Natural killer cell treated with Interleukin-12 subunit alpha and Interleukin-12 subunit beta and Interleukin-15 and Interleukin-18, amount 100 ng/mL, for 72 hours (primary cell): ENCODE data around the gene TTC7B. TPM values are rescaled to one million over a fixed set of nuclear protein-coding genes. Genes with fewer than 3 reads are reported as not detected.

ENCODE experiments used
- ATAC-seq, 2 donors: fragments of 150-1000 bp; cut with Tn5 transposase in 1 of 2; sonication (Bioruptor Pico), chemical (Tn5 transposase) in 1 of 2; 2 replicates each; pipeline ENCODE4 v1.10.0; 2021
- DNase-seq: peaks from one replicate; pipeline ENCODE4 v3.0.0; 2022; ENCODE audit warnings: low spot score
- H3K27ac Mint-ChIP-seq, 2 donors: 1 replicate in 1 of 2; 2 replicates in 1 of 2; pipeline ENCODE4 v1.8.0; 2022; ENCODE audit warnings: mixed read lengths in 2 of 2, mild to moderate bottlenecking in 1 of 2, moderate library complexity in 1 of 2
- H3K27me3 Mint-ChIP-seq, 2 donors: 1 replicate in 1 of 2; 2 replicates in 1 of 2; pipeline ENCODE4 v1.8.0; 2022; ENCODE audit warnings: mixed read lengths in 2 of 2
- H3K36me3 Mint-ChIP-seq: one replicate; pipeline ENCODE4 v1.8.0; 2022; ENCODE audit warnings: mixed read lengths
- H3K4me1 Mint-ChIP-seq, 2 donors: 1 replicate in 1 of 2; 2 replicates in 1 of 2; pipeline ENCODE4 v1.8.0; 2022; ENCODE audit warnings: low read depth in 2 of 2, mixed read lengths in 2 of 2, mild to moderate bottlenecking in 1 of 2
- H3K4me3 Mint-ChIP-seq: one replicate; pipeline ENCODE4 v1.8.0; 2022; ENCODE audit warnings: mixed read lengths
- H3K9me3 Mint-ChIP-seq: 2 replicates; pipeline ENCODE4 v1.8.0; 2022; ENCODE audit warnings: mixed read lengths
- total RNA-seq, 2 donors: library from RNA; stranded (reverse); gene quantifications; one replicate each; pipeline ENCODE4 v1.2.3, GENCODE V29; 2022

Gene TTC7B
- total RNA-seq, 2 donors from 2014 or later = 8.9 to 24.5 TPM

DNA sequence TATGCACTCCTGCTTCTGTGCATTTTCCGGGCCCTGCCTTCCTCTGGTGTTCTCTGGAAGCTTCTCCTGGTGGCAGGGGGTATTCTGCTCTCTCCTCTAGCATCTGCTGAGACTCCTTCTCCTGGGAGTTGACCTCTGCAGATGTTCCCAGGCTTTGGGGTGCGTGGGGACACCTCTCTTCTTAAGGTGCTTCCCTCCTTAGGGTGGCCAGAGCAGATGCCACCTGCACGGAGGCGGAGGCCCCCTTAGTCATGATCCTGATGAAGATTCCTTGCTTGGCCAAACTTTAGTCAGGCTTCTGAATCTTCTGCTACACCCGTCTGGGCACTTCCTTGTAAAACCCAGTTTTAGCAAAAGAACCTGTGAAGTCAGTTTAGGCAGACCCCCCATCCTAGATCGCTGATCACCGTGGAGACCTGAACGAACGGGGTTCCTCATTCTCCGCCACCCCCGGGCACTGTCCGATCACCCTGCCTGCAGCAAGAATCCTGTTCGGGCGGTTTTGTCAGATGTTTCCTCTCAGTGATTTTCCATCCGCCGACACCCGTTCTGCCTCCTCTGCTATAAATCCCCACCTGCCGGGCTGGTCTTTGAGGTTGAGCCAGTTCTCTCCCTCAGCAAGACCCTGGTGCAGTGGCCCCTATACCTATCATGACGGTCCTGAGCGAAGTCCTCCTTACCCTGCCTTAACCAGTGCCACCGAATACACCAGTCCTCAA is 307.5 kb downstream of the TTC7B start:
- no peaks in the 10 kb centered on the region for H3K36me3 Mint-ChIP-seq
- H3K4me1 Mint-ChIP-seq = peaks cover 2 to 5% of the 10 kb centered on the region in 2 donors
- H3K27ac Mint-ChIP-seq = no peak overlapping the region
- H3K4me3 Mint-ChIP-seq = no peak overlapping the region
- peaks cover 11 to 18% of the 10 kb centered on the region in 2 donors for H3K27me3 Mint-ChIP-seq
- no peak for DNase-seq
- no peaks in the 10 kb centered on the region for H3K9me3 Mint-ChIP-seq
- no peak for ATAC-seq

DNA sequence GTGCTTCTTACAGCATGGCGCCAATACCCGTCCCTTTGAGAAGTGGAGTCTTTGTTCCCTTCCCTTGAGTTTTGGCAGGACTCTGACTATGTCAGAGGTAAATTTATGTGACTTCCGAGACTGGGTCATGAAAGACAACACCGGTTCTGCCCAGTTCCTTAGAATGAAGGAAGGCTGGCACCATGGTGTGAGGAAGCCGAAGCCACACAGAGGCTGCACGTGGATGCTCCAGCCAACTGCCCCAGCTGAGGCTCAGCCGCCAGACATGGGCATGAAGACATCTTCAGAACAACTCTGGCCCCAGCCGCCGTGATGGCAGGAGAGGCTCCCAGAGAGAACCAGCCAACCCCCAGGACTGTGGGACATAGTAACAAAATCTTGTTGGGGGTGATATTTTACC is 308.2 kb downstream of the TTC7B start:
- Mint-ChIP-seq H3K36me3 (no peaks in the 10 kb centered on the region), H3K27ac (no peak overlapping the region), H3K27me3 (peaks cover 14 to 18% of the 10 kb centered on the region in 2 donors), H3K9me3 (no peaks in the 10 kb centered on the region), H3K4me1 (peaks cover 2 to 5% of the 10 kb centered on the region in 2 donors), H3K4me3 (no peak overlapping the region)
- DNase-seq (no peak), ATAC-seq (no peak)

DNA sequence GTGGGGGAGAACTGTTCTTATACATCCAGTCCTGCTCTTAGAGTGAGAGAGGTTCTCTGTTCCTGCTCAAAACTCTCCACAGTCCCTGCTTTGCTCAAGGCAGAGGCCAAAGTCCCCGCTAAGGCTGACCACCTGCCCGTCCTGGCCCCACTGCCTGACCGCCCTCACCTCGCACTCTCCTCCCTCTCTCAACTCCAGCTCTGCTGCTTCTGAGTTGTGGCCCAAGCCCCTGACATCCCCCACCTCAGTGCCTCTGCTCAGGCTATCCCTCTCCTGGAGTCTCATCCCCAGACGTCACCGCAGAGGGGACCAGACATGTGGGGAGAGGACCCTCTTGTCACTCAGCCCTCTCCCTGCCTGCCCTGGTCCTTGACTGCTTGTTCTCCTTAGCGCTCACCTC is 308.8 kb downstream of the TTC7B start:
- H3K4me3 Mint-ChIP-seq = no peak overlapping the region
- ATAC-seq = peak in 1 of 2 donors; percentile 3
- H3K27ac Mint-ChIP-seq = no peak overlapping the region
- peaks cover 4 to 5% of the 10 kb centered on the region in 2 donors for H3K4me1 Mint-ChIP-seq
- H3K9me3 Mint-ChIP-seq = no peaks in the 10 kb centered on the region
- no peaks in the 10 kb centered on the region for H3K36me3 Mint-ChIP-seq
- peaks cover 20 to 23% of the 10 kb centered on the region in 2 donors for H3K27me3 Mint-ChIP-seq
- DNase-seq = no peak

DNA sequence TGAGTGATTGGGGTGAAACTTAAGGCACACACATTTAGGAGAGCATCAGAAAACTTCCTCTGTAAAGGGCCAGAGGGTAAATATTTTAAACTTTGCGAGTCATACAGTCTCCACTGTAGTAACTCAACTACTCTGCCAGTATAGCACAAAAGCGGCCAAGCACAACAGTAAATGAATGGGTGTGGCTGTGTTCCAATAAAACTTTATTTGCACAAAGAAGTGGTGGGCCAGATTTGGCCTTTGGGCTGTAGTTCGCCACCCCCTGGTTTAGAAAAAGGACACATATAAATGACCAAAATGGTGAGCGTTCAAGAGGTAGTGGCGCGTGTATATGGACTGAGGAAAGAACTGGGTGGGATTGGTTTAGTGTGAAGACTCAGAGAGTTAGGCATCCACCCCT is 309.5 kb downstream of the TTC7B start:
- H3K27me3 Mint-ChIP-seq = peaks cover 27 to 29% of the 10 kb centered on the region in 2 donors

DNA sequence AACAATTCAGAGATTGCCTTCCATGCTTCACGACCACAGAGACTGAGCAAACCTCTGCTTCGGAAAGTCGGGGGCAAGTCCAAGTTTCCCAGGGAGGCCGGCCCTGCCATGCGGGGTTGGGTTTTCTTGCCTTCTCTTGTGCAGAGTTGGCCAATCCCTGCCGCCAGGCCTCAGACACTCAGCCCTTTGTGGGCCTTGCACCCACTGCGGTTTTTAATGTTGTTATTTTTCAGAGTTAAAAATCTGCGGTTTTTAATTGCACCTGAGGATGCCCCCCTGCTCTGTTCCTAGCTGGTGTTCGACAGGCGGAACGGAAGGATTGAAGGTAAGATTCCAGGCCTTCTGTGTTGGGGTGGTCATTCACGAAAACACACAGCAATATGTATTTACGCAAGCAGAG is 310.7 kb downstream of the TTC7B start:
- H3K27me3 Mint-ChIP-seq = peaks cover 27 to 29% of the 10 kb centered on the region in 2 donors
- H3K27ac Mint-ChIP-seq = no peak overlapping the region
- ATAC-seq = no peak

More for the DNA sequence above, 309.5 kb downstream of the TTC7B start:
- DNase-seq = no peak
- Mint-ChIP-seq H3K36me3 (no peaks in the 10 kb centered on the region), H3K9me3 (no peaks in the 10 kb centered on the region), H3K27ac (no peak overlapping the region), H3K4me3 (no peak overlapping the region), H3K4me1 (peaks cover 4 to 10% of the 10 kb centered on the region in 2 donors)
- no peak for ATAC-seq

GRCh38 chr14:90504643-90505042 is 311.6 kb downstream of the TTC7B start:
- ATAC-seq (no peak), DNase-seq (no peak)
- peaks cover 9 to 10% of the 10 kb centered on the region in 2 donors for H3K4me1 Mint-ChIP-seq
- H3K9me3 Mint-ChIP-seq = no peaks in the 10 kb centered on the region
- H3K27ac Mint-ChIP-seq = no peak overlapping the region
- no peak overlapping the region for H3K4me3 Mint-ChIP-seq
- peaks cover 28 to 29% of the 10 kb centered on the region in 2 donors for H3K27me3 Mint-ChIP-seq
- H3K36me3 Mint-ChIP-seq = no peaks in the 10 kb centered on the region

More for the DNA sequence above, 310.7 kb downstream of the TTC7B start:
- no peaks in the 10 kb centered on the region for H3K36me3 Mint-ChIP-seq
- peaks cover 7 to 10% of the 10 kb centered on the region in 2 donors for H3K4me1 Mint-ChIP-seq
- no peak for DNase-seq
- H3K9me3 Mint-ChIP-seq = no peaks in the 10 kb centered on the region
- H3K4me3 Mint-ChIP-seq = no peak overlapping the region

- H3K4me3 Mint-ChIP-seq = no peak overlapping the region
- ATAC-seq (no peak), DNase-seq (no peak)
- peaks cover 5 to 9% of the 10 kb centered on the region in 2 donors for H3K4me1 Mint-ChIP-seq
- H3K27ac Mint-ChIP-seq = no peak overlapping the region
- H3K36me3 Mint-ChIP-seq = no peaks in the 10 kb centered on the region
- H3K27me3 Mint-ChIP-seq = peaks cover 27% of the 10 kb centered on the region in 2 donors
- no peaks in the 10 kb centered on the region for H3K9me3 Mint-ChIP-seq
Observed at GRCh38 chr14:90503582-90503981, 312.6 kb downstream of the TTC7B start.

DNA sequence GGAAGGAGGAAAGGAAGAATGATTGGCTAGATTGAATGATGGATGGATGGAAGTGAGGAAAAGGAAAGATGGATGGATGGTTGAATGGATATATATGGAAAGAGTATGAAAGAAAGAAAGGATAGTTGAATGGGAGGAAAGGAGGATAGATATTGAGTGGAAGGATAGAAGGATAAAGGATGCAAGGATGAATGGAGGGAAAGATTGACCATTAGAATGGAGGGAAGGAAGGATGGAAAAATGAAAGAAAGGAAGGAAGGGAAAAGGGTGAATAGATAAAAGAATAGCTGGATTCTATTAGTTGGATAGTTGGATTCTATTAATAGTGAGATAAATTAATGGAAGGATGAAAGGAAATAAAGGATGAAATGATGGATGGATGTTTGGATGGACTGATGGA is 313.5 kb downstream of the TTC7B start:
- H3K4me1 Mint-ChIP-seq = peaks cover 5 to 9% of the 10 kb centered on the region in 2 donors
- no peaks in the 10 kb centered on the region for H3K9me3 Mint-ChIP-seq
- no peak overlapping the region for H3K27ac Mint-ChIP-seq
- H3K36me3 Mint-ChIP-seq = no peaks in the 10 kb centered on the region
- no peak for DNase-seq
- H3K27me3 Mint-ChIP-seq = peaks cover 33 to 34% of the 10 kb centered on the region in 2 donors
- no peak overlapping the region for H3K4me3 Mint-ChIP-seq
- no peak for ATAC-seq

- Mint-ChIP-seq H3K27me3 (peaks cover 25 to 37% of the 10 kb centered on the region in 2 donors), H3K9me3 (no peaks in the 10 kb centered on the region), H3K27ac (no peak overlapping the region), H3K36me3 (no peaks in the 10 kb centered on the region), H3K4me1 (peaks cover 5 to 9% of the 10 kb centered on the region in 2 donors), H3K4me3 (no peak overlapping the region)
- peak; percentile 20 to 40 for ATAC-seq
- DNase-seq = no peak
Observed at GRCh38 chr14:90500665-90501370, 315.4 kb downstream of the TTC7B start.

- ATAC-seq (peak in 1 of 2 donors; percentile 20), DNase-seq (no peak)
- H3K27ac Mint-ChIP-seq = no peak overlapping the region
- H3K4me3 Mint-ChIP-seq = no peak overlapping the region
- H3K36me3 Mint-ChIP-seq = no peaks in the 10 kb centered on the region
- peaks cover 5 to 9% of the 10 kb centered on the region in 2 donors for H3K4me1 Mint-ChIP-seq
- no peaks in the 10 kb centered on the region for H3K9me3 Mint-ChIP-seq
- H3K27me3 Mint-ChIP-seq = peaks cover 25 to 37% of the 10 kb centered on the region in 2 donors
Observed at GRCh38 chr14:90499908-90500664, 316.1 kb downstream of the TTC7B start.

GRCh38 chr14:90499121-90499520 is 317.1 kb downstream of the TTC7B start:
- H3K4me3 Mint-ChIP-seq = no peak overlapping the region
- no peaks in the 10 kb centered on the region for H3K9me3 Mint-ChIP-seq
- ATAC-seq (no peak), DNase-seq (no peak)
- no peaks in the 10 kb centered on the region for H3K36me3 Mint-ChIP-seq
- peaks cover 5 to 9% of the 10 kb centered on the region in 2 donors for H3K4me1 Mint-ChIP-seq
- H3K27me3 Mint-ChIP-seq = peaks cover 25 to 37% of the 10 kb centered on the region in 2 donors
- H3K27ac Mint-ChIP-seq = no peak overlapping the region

GRCh38 chr14:90498198-90498597 is 318.0 kb downstream of the TTC7B start:
- DNase-seq = no peak
- Mint-ChIP-seq H3K27me3 (peaks cover 26 to 35% of the 10 kb centered on the region in 2 donors), H3K9me3 (no peaks in the 10 kb centered on the region), H3K27ac (no peak overlapping the region), H3K36me3 (no peaks in the 10 kb centered on the region), H3K4me3 (no peak overlapping the region), H3K4me1 (peaks cover 5 to 9% of the 10 kb centered on the region in 2 donors)
- ATAC-seq = no peak

GRCh38 chr14:90496379-90496778 is 319.9 kb downstream of the TTC7B start:
- H3K27ac Mint-ChIP-seq = no peak overlapping the region
- peaks cover 17 to 21% of the 10 kb centered on the region in 2 donors for H3K27me3 Mint-ChIP-seq
- ATAC-seq = no peak
- no peaks in the 10 kb centered on the region for H3K9me3 Mint-ChIP-seq
- no peak overlapping the region for H3K4me3 Mint-ChIP-seq
- peaks cover 0 to 7% of the 10 kb centered on the region in 2 donors for H3K4me1 Mint-ChIP-seq
- no peak for DNase-seq
- no peaks in the 10 kb centered on the region for H3K36me3 Mint-ChIP-seq
